SIG-M5 (cell line): ENCODE results near the gene SMARCA4.

Experiments
- DNase-seq: peaks from one replicate; lab custom pipeline; 2025; lab: John Stamatoyannopoulos, UW

SMARCA4 gene

GRCh38 chr19:11035441-11036377 lies 74.9 kb downstream of the SMARCA4 start:
- DNase-seq: no peak

DNA sequence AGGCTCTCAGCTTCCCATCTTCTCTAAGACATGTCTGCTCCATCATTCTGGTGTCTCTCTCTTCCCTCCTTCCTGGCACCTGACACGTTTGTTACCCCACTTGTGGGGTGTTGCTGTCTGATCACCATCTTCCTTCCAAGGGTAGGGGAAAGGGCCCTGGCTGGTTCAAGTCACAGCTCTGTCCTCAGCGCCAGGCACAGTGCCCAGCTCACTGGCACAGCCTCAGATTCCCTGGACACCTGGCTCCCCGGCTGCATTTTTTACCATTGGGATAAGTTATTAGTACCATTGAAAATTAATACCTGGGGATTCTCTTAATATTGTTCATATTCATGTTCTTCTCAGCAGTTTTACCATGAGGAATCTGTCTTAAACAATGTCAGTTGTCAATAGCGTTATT lies 77.7 kb downstream of the SMARCA4 start:
- no peak for DNase-seq

GRCh38 chr19:11041194-11041593 lies 80.4 kb downstream of the SMARCA4 start:
- no peak for DNase-seq

- no peak for DNase-seq
These were observed 81.3 kb downstream of the SMARCA4 start for GRCh38 chr19:11041966-11042627.

GRCh38 chr19:11044431-11044830 lies 83.6 kb downstream of the SMARCA4 start:
- no peak for DNase-seq

DNA sequence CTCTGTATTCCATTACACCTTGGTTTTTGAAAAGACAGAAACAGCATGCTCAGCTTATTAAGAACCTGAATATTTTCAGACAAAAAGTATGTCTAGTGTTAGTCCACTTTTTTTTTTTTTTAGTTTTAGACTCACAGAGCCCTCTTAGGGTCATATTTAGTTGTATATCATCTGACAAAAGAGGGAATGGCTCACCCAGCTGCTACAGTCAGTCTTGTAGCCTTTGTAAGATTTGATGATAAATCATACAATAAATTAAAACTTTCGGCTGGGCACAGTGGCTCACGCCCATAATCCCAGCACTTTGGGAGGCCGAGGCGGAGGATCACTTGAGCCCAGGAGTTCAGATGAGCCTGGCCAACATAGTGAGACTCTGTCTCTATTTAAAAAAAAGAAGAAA lies 84.7 kb downstream of the SMARCA4 start:
- no peak for DNase-seq

DNA sequence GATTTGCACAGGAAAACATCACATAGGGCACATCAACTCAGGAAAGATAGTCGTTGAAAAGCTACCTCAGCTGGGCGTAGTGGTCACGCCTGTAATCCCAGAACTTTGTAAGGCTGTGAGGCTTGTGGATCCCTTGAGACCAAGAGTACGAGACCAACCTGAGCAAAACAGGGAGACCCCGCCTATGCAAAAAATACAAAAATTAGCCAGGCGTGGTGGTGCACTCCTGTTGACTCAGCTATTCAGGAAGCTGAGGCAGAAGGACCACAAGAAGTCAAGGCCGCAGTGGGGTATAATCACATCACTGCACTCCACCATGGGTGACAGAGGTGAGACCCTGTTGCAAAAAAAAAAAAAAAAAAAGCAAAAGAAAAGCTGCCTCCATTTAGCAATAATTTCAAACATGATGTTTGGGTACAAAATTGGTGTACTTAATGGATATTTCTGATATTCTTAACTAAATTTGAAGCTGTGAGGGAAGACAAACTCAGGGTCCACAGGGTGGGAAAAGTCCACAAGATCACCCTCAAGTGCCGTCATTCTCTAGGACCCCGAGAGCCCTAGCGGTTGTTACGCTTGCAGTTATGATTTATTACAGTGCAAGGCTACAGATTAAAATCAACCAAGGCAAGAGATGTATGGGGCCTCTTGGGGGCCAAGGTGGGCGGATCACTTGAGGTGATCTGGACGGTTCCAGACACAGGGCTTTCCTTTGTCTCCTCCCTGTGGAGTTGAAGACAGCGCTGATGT lies 86.0 kb downstream of the SMARCA4 start:
- DNase-seq: no peak

DNA sequence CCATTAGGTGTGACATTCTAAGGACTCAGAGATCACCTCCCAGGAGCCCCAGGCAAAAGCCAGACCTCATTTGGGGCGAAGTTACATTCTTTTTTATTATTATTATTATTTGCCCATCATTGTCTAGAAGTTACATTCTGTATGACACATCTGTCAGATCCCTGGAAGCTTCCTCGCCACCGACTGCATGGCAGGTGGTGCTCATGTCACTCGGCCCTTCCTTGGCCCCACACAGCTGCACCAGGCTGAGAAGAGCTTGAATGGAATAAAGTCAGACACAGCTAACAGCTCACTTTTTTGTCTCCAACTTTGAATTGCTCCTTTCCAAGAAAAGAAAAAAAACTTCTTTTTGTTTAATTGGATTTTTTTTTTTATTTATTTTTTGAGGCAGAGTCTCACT lies 87.0 kb downstream of the SMARCA4 start:
- no peak for DNase-seq

GRCh38 chr19:11050323-11051114 lies 89.7 kb downstream of the SMARCA4 start:
- no peak for DNase-seq

DNA sequence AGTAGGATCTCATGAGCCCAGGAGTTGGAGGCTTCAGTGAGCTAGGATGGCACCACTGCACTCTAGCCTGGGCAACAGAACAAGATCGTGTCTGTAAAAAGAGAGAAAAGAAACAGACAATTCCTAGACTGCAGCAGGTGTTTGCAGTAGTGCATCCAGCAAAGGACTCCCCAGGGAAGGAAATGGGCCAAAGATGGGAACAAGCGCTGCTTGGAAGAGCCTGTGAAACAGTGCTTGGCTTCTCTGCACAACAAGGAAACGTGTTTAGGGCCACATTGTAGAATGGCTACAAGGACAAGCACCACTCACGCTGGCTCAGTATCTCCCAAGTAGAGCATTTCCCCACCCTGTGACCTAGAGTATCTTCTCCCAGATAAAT lies 93.0 kb downstream of the SMARCA4 start:
- DNase-seq: no peak

DNA sequence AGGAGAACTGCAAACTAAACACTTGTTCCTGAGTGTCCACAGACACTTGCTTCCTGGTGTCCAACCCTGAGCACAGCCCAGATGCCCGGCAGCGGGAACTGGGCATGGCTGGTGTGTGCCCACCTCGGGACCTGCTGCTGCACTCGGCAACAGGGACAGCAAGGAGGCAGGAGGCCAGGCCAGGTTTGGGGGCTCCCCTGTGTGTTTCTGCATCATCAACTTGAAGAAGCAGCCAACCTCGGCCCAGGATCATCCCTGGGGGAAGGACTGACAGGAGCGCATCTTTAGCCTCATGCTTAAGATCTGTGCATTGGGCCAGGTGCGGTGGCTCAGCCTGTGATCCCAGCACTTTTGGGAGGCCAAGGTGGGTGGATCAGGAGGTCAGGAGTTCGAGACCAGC lies 93.4 kb downstream of the SMARCA4 start:
- DNase-seq: no peak

DNA sequence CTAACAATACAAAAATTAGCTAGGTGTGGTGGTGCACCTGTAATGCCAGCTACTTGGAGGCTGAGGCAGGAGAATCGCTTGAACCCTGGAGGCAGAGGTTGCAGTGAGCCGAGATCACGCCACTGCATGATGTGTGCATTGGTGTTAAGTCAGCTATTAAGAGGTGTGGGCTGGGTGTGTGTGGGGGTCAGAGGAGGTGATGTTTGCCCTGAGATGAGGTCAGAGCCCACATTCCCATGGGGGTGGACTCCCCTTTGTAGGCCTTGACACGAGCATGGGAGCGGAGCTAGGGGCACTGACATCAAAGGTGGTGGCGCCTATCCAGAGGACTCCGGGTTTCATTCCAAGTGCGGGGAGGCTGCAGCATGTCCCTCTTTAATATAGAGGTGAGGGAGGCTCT lies 93.8 kb downstream of the SMARCA4 start:
- no peak for DNase-seq

- DNase-seq: no peak
These were observed 97.6 kb downstream of the SMARCA4 start for GRCh38 chr19:11058246-11059030.

DNA sequence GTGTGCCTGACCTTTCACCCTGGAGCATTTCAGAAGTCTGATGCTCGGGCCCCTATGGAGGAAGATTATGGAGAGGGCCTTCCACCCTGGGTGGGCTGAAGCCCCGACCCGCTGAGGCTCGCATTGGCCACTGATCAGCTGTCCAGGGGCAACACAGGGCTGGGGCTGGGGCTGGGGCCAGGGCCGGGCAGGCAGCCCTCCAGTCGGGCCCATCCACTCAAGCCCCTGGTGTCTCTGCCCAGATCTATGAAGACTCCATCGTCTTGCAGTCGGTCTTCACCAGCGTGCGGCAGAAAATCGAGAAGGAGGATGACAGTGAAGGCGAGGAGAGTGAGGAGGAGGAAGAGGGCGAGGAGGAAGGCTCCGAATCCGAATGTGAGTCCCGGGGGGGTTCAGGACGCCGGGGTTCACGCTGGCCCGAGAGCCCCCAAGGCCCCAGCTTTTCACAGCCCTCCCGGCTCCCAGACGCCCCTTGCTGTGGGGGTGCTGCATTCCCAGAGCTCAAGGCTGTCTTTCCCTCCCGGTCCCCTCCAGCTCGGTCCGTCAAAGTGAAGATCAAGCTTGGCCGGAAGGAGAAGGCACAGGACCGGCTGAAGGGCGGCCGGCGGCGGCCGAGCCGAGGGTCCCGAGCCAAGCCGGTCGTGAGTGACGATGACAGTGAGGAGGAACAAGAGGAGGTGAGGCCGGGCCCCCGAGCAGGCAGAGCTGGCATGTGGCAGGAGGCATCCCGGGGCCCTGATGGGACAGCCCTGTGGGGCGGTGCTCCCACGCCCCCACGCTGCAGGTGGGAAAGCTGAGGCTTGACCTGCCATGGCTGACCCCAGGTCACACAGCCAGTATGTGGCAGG lies 98.9 kb downstream of the SMARCA4 start:
- DNase-seq: no peak

DNA sequence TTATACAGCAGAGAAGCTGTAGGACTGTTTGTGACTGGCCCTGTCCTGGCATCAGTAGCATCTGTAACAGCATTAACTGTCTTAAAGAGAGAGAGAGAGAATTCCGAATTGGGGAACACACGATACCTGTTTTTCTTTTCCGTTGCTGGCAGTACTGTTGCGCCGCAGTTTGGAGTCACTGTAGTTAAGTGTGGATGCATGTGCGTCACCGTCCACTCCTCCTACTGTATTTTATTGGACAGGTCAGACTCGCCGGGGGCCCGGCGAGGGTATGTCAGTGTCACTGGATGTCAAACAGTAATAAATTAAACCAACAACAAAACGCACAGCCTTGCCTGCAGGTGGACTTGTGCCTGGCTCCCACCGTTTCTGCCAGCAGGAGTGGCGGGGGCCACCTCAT lies 101.1 kb downstream of the SMARCA4 start:
- no peak for DNase-seq

DNA sequence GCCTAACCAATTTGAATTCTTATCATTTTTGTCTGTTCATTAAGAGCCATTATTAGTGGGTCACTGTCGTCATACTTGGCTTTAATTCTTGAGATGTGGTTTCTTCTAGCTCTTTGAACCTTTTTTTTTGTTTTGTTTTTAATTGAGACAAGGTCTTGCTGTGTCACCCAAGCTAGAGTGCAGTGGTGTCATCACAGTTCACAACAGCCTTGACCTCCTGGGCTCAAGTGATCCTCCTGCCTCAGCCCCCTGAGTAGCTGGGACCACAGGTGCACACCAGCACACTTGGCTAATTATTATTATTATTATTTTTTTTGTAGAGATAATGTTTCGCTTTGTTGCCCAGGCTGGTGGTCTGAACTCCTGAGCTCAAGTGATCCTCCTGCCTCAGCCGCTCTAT lies 102.6 kb downstream of the SMARCA4 start:
- DNase-seq: no peak

DNA sequence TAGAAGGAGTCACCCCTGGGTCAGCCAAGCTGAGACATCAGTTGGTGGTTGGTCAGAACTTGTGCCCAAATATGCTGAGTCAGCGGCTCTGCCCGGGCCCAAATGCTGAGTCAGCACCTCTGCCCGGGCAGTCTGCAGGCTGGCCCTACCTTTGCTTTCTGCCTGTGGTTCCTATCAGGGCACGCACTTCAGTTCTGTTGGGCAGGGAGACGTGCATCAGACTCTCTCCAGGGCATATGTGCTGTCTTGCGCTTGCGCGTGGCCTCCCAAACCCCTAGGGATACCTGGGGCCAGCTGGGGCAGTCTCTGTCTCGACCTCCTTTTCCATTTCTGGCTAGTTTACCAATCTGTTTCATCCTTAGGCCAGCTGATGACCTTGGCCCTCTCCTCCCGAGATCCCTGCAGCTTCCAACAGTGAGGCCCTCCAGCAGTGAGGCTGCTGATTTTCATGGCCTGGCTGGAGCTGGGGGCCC lies 104.0 kb downstream of the SMARCA4 start:
- no peak for DNase-seq

DNA sequence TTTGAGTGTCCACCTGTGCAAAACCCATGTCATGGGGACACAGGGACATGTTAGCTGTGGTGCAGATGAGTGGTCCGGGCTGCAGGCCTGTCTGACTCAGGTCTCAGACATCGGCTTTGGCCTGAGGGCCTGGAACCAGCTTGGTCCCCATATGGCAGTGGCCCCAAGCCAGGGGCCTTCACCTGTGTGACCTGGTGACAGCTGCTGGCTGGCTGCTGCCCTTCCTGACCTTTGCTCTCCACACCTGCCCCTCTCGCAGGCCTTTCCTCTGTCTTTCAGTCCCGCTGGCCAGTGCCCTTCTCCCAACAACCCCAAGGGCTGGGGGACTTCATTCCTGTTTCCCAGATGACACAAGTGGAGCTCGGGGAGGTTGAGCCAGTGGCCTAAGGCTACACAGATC lies 105.5 kb downstream of the SMARCA4 start:
- DNase-seq: no peak

DNA sequence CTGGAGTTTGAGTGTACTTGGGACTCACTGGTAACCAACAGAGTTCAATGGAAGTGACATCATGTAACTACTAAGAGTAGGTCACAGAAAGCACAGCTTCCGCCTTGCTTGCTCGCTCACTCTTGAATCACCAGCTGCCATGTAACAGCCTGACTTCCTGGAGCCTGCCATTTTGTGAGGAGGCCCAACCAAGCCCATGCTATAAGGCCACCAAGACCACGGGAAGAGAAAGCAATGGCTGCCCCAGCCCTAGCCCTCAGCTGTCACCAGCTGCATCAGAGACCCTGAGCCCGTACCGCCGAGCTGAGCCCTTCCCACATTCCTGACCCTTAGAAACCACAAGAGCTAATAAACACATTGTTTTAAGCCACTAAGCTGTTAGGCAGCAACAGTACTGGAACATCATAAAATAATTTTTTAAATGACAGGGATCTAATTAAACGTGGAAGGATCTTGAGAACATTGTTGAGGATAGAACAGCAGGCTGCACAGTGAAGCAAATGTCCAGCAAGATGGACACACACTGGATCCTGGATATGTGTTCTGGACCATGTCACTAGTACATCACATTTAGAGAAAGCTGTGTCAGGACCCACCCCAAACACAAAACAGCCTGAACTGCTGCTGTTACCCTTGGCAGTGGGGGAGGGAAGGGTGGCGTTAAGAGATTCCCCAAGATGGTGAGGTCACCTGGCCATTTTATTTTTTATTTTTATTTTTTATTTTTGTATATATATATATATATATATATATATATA lies 106.7 kb downstream of the SMARCA4 start:
- no peak for DNase-seq
